NT2/D1 (cell line): ENCODE results near the gene GSG1L2.

Experiments
- YY1 ChIP-seq: IDR thresholded peaks from 2 replicates; pipeline ENCODE4 v1.6.1; 2011; ENCODE audit not compliant: insufficient read length, insufficient read depth
- ZNF274 ChIP-seq: IDR thresholded peaks from 2 replicates; pipeline ENCODE4 v1.6.1; 2011; ENCODE audit warnings: mild to moderate bottlenecking, low read depth, low read length

DNA sequence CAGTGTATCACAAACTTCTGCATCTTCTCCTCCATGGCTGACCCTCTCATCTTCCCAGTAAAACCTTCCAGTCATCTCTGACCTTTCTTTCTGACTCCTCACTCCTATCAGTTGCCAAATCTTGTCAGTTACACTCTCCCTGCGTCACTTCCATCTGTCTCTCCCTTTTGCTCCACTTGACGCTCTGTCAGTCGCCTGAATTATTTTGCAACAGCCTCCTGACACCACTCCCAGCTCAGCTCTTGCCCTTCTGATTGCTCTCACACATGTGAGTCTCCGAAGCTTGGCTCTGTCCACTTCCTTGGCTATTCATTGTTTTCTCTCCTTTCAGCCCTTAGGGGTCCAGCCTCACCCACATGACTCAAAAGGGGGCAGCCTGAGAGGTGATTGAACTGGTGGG is 58.2 kb downstream of the GSG1L2 start:
- TF ChIP-seq YY1: no peak
- no peak for TF ChIP-seq ZNF274
